DND-41 (cell line): ENCODE data around the gene ANGPTL4.

ENCODE experiments used
- ATAC-seq: fragments of 200-7000 bp; cut with Tn5 transposase; 3 replicates; pipeline ENCODE4 v1.9.1; 2021; ENCODE audit warnings: low read depth; ENCODE audit not compliant: insufficient read depth
- DNase-seq: peaks from one replicate; pipeline ENCODE4 v3.0.0-alpha.2; 2020
- H2AFZ ChIP-seq: 2 replicates; pipeline ENCODE4 v1.6.0; 2012; ENCODE audit warnings: low read depth, low read length
- H3K27ac ChIP-seq: 2 replicates; pipeline ENCODE4 v1.5.1; 2012; ENCODE audit warnings: low read length, inconsistent platforms
- H3K27me3 ChIP-seq: fragments of 200-600 bp; sonication (generic); 2 replicates; pipeline ENCODE4 v1.6.0; 2012; ENCODE audit warnings: low read length, mild to moderate bottlenecking, inconsistent platforms; ENCODE audit not compliant: insufficient read depth, poor library complexity
- H3K36me3 ChIP-seq: 2 replicates; pipeline ENCODE4 v1.5.1; 2012; ENCODE audit warnings: low read length, inconsistent platforms; ENCODE audit not compliant: insufficient read depth
- H3K4me1 ChIP-seq: 2 replicates; pipeline ENCODE4 v1.5.1; 2012; ENCODE audit warnings: mild to moderate bottlenecking, low read length; ENCODE audit not compliant: insufficient read depth
- H3K4me2 ChIP-seq: 2 replicates; pipeline ENCODE4 v1.6.0; 2012; ENCODE audit warnings: mild to moderate bottlenecking, moderate library complexity, low read length, inconsistent platforms; ENCODE audit not compliant: insufficient read depth
- H3K4me3 ChIP-seq, 2 experiments: fragments of 200-600 bp in 1 of 2; shearing (Covaris generic) in 1 of 2; 2 replicates each; pipeline ENCODE4 v1.5.1; 2012 to 2016; ENCODE audit warnings: inconsistent platforms in 2 of 2, low read length in 2 of 2, mild to moderate bottlenecking in 2 of 2, low read depth in 1 of 2, moderate library complexity in 1 of 2
- H3K79me2 ChIP-seq: 2 replicates; pipeline ENCODE4 v1.6.0; 2012; ENCODE audit warnings: low read length, inconsistent platforms; ENCODE audit not compliant: insufficient read depth
- H3K9ac ChIP-seq: 2 replicates; pipeline ENCODE4 v1.6.0; 2012; ENCODE audit warnings: low read depth, mild to moderate bottlenecking, inconsistent platforms, low read length, moderate library complexity
- H3K9me3 ChIP-seq: 2 replicates; pipeline ENCODE4 v1.5.1; 2012; ENCODE audit warnings: low read length, moderate library complexity, mild to moderate bottlenecking, inconsistent platforms; ENCODE audit not compliant: insufficient read depth, severe bottlenecking
- H4K20me1 ChIP-seq: 2 replicates; pipeline ENCODE4 v1.6.0; 2012; ENCODE audit warnings: low read length; ENCODE audit not compliant: insufficient read depth
- EZH2 ChIP-seq: IDR thresholded peaks from 3 replicates; pipeline ENCODE4 v1.6.1; 2012; ENCODE audit warnings: borderline replicate concordance, low read depth, mild to moderate bottlenecking, moderate library complexity, low read length, inconsistent platforms; ENCODE audit not compliant: severe bottlenecking
- TF ChIP-seq, protein P1 (sequence below): IDR thresholded peaks from 2 replicates; pipeline ENCODE4 v1.5.1; 2012; ENCODE audit warnings: borderline replicate concordance, low read length, moderate library complexity, mild to moderate bottlenecking; ENCODE audit not compliant: poor library complexity, severe bottlenecking; ENCODE audit errors: extremely low read depth

ANGPTL4 gene

GRCh38 chr19:8336072-8336569, 27.8 kb upstream of the ANGPTL4 start:
- Histone ChIP-seq H3K27me3 (no peaks in the 10 kb centered on the region), H3K27ac (no peak overlapping the region), H2AFZ (no peak overlapping the region), H3K79me2 (no peaks in the 10 kb centered on the region), H3K4me1 (no peaks in the 10 kb centered on the region), H3K36me3 (no peaks in the 10 kb centered on the region), H3K9ac (no peak overlapping the region), H3K9me3 (no peaks in the 10 kb centered on the region), H3K4me3 (no peak overlapping the region), H3K4me2 (no peak overlapping the region), H4K20me1 (no peaks in the 10 kb centered on the region)
- ATAC-seq (no peak), DNase-seq (no peak)
- TF ChIP-seq, protein P1, sequence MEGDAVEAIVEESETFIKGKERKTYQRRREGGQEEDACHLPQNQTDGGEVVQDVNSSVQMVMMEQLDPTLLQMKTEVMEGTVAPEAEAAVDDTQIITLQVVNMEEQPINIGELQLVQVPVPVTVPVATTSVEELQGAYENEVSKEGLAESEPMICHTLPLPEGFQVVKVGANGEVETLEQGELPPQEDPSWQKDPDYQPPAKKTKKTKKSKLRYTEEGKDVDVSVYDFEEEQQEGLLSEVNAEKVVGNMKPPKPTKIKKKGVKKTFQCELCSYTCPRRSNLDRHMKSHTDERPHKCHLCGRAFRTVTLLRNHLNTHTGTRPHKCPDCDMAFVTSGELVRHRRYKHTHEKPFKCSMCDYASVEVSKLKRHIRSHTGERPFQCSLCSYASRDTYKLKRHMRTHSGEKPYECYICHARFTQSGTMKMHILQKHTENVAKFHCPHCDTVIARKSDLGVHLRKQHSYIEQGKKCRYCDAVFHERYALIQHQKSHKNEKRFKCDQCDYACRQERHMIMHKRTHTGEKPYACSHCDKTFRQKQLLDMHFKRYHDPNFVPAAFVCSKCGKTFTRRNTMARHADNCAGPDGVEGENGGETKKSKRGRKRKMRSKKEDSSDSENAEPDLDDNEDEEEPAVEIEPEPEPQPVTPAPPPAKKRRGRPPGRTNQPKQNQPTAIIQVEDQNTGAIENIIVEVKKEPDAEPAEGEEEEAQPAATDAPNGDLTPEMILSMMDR: no peak
- TF ChIP-seq EZH2: no peak

DNA sequence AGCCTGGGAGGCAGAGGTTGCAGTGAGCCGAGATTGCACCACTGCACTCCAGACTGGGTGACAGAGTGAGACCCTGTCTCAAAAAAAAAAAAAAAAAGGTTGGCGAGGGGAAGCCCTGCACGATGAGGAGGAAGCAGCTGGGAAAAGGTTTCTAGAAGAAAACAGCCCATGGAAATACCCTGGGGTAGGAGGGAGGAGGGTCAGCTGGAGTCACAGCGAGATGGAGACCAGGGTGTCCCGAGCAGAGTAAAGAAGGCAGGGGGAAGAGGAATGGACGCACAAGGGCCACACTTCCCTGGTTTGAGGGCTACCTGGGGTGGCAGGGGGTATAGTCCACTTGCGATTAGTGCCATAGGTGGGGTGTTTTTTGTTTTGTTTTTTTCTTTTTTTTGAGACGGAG, 27.3 kb upstream of the ANGPTL4 start:
- no peaks in the 10 kb centered on the region for H3K36me3 ChIP-seq

GRCh38 chr19:8337728-8338127, 26.2 kb upstream of the ANGPTL4 start:
- TF ChIP-seq, protein P1: no peak
- TF ChIP-seq EZH2: no peak
- Histone ChIP-seq H3K9ac (no peak overlapping the region), H3K27ac (no peak overlapping the region), H2AFZ (no peak overlapping the region), H3K79me2 (no peaks in the 10 kb centered on the region), H3K4me3 (no peak overlapping the region), H4K20me1 (no peaks in the 10 kb centered on the region), H3K36me3 (no peaks in the 10 kb centered on the region), H3K4me1 (no peaks in the 10 kb centered on the region), H3K9me3 (no peaks in the 10 kb centered on the region), H3K4me2 (no peak overlapping the region), H3K27me3 (no peaks in the 10 kb centered on the region)
- ATAC-seq: no peak
- no peak for DNase-seq

More for the DNA sequence above, 27.3 kb upstream of the ANGPTL4 start:
- Histone ChIP-seq H3K27me3 (no peaks in the 10 kb centered on the region), H3K4me3 (no peak overlapping the region), H2AFZ (no peak overlapping the region), H3K27ac (no peak overlapping the region), H3K79me2 (no peaks in the 10 kb centered on the region), H3K4me1 (no peaks in the 10 kb centered on the region), H3K9ac (no peak overlapping the region), H4K20me1 (no peaks in the 10 kb centered on the region), H3K4me2 (no peak overlapping the region), H3K9me3 (no peaks in the 10 kb centered on the region)
- ATAC-seq: no peak
- TF ChIP-seq EZH2: no peak
- TF ChIP-seq, protein P1: no peak
- no peak for DNase-seq

GRCh38 chr19:8338835-8339234, 25.1 kb upstream of the ANGPTL4 start:
- Histone ChIP-seq H3K4me2 (no peak overlapping the region), H3K4me3 (no peak overlapping the region), H3K4me1 (no peaks in the 10 kb centered on the region), H2AFZ (no peak overlapping the region), H3K79me2 (no peaks in the 10 kb centered on the region), H3K27me3 (no peaks in the 10 kb centered on the region), H3K9ac (no peak overlapping the region), H3K9me3 (no peaks in the 10 kb centered on the region), H4K20me1 (no peaks in the 10 kb centered on the region), H3K27ac (no peak overlapping the region), H3K36me3 (no peaks in the 10 kb centered on the region)
- DNase-seq (no peak), ATAC-seq (no peak)
- no peak for TF ChIP-seq EZH2
- TF ChIP-seq, protein P1: no peak
